Astrocyte of the spinal cord (primary cell): ENCODE data around the gene C1GALT1.

ENCODE experiments used
- DNase-seq: peaks from one replicate; pipeline ENCODE4 v3.0.0; 2011; ENCODE audit warnings: low read depth, low spot score
- H3K4me3 ChIP-seq: 2 replicates; pipeline ENCODE4 v1.5.1; 2011; ENCODE audit warnings: low read depth, mild to moderate bottlenecking, low read length, moderate library complexity
- CTCF ChIP-seq: IDR thresholded peaks from 2 replicates; pipeline ENCODE4 v1.5.1; 2012; ENCODE audit warnings: low read depth, mild to moderate bottlenecking, low read length, inconsistent platforms
- in situ Hi-C: cut with HindIII; loops from 2 replicates; pipeline ENCODE4 v1.10.0; 2017; ENCODE audit warnings: low sequenced_read_pairs

The C1GALT1 gene

GRCh38 chr7:7266257-7266881 is 84.0 kb downstream of the C1GALT1 start:
- in situ Hi-C loops, result no loop called here
- no peak overlapping the region for H3K4me3 ChIP-seq
- no peak for TF ChIP-seq CTCF
- DNase-seq, result no peak

GRCh38 chr7:7271094-7271874 is 88.9 kb downstream of the C1GALT1 start:
- no peak for TF ChIP-seq CTCF
- no peak overlapping the region for H3K4me3 ChIP-seq
- in situ Hi-C loops, result no loop called here
- peak; percentile 17 for DNase-seq

GRCh38 chr7:7272294-7272693 is 90.0 kb downstream of the C1GALT1 start:
- no peak for TF ChIP-seq CTCF
- no peak overlapping the region for H3K4me3 ChIP-seq
- in situ Hi-C loops, result no loop called here
- DNase-seq, result no peak

GRCh38 chr7:7274782-7275181 is 92.4 kb downstream of the C1GALT1 start:
- no peak overlapping the region for H3K4me3 ChIP-seq

GRCh38 chr7:7276161-7276560 is 93.8 kb downstream of the C1GALT1 start:
- no peak overlapping the region for H3K4me3 ChIP-seq
- in situ Hi-C loops, result no loop called here
- TF ChIP-seq CTCF, result no peak
- no peak for DNase-seq

More at GRCh38 chr7:7274782-7275181, 92.4 kb downstream of the C1GALT1 start:
- peak; percentile 17 for DNase-seq
- in situ Hi-C loops, result no loop called here
- TF ChIP-seq CTCF, result no peak

GRCh38 chr7:7290429-7291122 is 108.2 kb downstream of the C1GALT1 start:
- no peak for DNase-seq
- H3K4me3 ChIP-seq, result no peak overlapping the region
- no peak for TF ChIP-seq CTCF
- in situ Hi-C loops, result no loop called here
